DOHH2 (cell line): ENCODE measurements around the gene RGMB.

ENCODE experiments used
- EZH2phosphoT487 ChIP-seq: fragments of 200-600 bp; sonication (generic); IDR thresholded peaks from 2 replicates; pipeline ENCODE4 v1.6.1; 2017; ENCODE audit warnings: borderline replicate concordance, mild to moderate bottlenecking, antibody characterized with exemption, low read length, moderate library complexity, mixed read lengths
- TF ChIP-seq, protein P1 (sequence below): fragments of 200-600 bp; sonication (generic); IDR thresholded peaks from one replicate; pipeline ENCODE4 v1.5.1; 2014; ENCODE audit warnings: antibody characterized with exemption, mild to moderate bottlenecking, low read depth, low read length; ENCODE audit not compliant: poor library complexity, severe bottlenecking

DNA sequence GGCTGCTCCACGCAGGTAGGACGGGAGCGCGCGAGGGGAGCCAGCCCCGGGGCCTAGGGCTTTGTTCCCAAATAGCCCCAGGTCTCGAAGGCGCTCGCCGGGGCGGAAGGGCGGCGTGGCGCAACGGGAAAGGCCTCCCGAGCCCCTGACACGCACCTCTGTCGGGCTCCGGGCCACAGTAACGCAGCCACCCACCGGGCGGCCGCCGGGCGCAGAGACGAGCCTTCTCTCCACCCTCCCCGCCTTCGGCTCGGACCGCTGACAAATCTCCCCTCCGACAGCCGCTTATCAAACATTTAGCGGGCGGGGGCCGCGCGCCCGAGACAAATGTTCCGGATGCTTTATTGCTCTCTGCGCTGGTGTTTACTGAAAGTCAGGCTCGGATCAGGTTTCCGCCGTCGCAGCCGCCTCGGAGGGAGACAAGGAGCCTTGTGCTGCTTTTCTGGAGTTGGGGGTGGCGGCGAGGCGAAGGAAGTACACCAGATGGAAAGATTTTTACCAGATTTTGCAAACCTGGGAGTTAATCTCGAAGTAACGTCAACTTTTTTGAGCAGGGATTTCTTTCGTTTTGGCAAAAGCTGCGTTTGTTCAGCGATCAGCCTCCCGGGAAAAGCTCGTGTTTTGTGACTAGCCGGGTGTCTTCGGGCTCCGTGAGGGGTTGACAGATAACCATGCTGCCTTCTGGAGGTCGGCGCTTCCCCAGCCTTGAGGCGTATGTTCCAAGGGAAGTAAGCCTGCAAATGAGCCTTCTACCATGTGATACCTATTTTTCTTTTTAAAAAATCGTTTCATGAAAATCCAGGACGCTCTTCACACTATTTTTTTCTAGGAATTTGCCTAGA is 950 bp downstream of the RGMB start:
- TF ChIP-seq, protein P1, sequence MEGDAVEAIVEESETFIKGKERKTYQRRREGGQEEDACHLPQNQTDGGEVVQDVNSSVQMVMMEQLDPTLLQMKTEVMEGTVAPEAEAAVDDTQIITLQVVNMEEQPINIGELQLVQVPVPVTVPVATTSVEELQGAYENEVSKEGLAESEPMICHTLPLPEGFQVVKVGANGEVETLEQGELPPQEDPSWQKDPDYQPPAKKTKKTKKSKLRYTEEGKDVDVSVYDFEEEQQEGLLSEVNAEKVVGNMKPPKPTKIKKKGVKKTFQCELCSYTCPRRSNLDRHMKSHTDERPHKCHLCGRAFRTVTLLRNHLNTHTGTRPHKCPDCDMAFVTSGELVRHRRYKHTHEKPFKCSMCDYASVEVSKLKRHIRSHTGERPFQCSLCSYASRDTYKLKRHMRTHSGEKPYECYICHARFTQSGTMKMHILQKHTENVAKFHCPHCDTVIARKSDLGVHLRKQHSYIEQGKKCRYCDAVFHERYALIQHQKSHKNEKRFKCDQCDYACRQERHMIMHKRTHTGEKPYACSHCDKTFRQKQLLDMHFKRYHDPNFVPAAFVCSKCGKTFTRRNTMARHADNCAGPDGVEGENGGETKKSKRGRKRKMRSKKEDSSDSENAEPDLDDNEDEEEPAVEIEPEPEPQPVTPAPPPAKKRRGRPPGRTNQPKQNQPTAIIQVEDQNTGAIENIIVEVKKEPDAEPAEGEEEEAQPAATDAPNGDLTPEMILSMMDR, result no peak
- TF ChIP-seq EZH2phosphoT487, result no peak
